Measurements from ENCODE around the gene CCNY.
A peak's percentile ranks its signal among the peaks of the same experiment; 100 is the strongest.
"Not testable (repeated sequence)": the region's sequence is repeated elsewhere in the genome, so short reads cannot be mapped to it uniquely, and the experiment has no call there.

Gene CCNY

DNA sequence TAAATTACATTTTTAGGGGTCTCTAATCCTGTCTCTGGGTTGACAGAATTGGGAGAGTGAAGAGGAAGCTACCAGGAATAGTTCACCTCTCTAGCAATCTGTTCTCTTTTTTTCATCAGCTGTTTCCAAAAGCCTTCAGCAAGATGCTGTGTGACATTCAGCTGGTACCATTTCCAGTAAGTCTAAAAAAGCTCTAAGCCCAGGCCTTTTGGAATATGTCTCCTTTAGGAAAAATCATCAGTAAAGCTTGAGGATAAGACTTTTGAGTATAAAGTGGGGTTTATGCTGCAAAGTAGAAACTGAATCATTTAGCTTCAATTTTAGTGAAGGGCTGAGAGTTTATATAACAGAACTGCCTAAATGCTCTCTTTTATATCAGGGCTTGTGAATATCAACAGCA, 81.5 kb downstream of the CCNY start:
- Histone ChIP-seq H2BK15ac (ENCODE audit: low read length) (no peak overlapping the region), H3K36me3 (replicated peaks in 1 of 2; ENCODE audit: control insufficient read depth in 2 of 2, insufficient read depth in 2 of 2, low read length in 2 of 2) (peaks cover 0 to 2% of the 10 kb centered on the region in 2 donors), H4K8ac (ENCODE audit: low read depth, low read length) (no peak overlapping the region), H2AFZ (ENCODE audit: low read length) (no peak overlapping the region), H4K91ac (ENCODE audit: low read depth, low read length, poor library complexity) (no peak overlapping the region), H3K4me2 (ENCODE audit: insufficient read depth, low read length, poor library complexity, severe bottlenecking) (no peak overlapping the region), H3K9ac (ENCODE audit: low read depth, low read length, poor library complexity) (no peak overlapping the region), H3K9me3 (replicated peaks in 1 of 2; ENCODE audit: control insufficient read depth in 2 of 2, insufficient read depth in 1 of 2, low read depth in 1 of 2, low read length in 2 of 2) (no peaks in the 10 kb centered on the region), H3K4me1 (ENCODE audit: control insufficient read depth in 2 of 2, insufficient read depth in 1 of 2, low read depth in 1 of 2, low read length in 2 of 2) (peaks cover 30 to 35% of the 10 kb centered on the region in 2 donors), H3K27ac (replicated peaks; ENCODE audit: low read length) (no peak overlapping the region), H2BK5ac (ENCODE audit: low read length) (no peak overlapping the region), H3K23ac (ENCODE audit: low read depth, low read length, poor library complexity) (no peak overlapping the region), H2BK12ac (ENCODE audit: low read length) (no peak overlapping the region), H3K4ac (ENCODE audit: low read length) (no peak overlapping the region), H3K18ac (ENCODE audit: low read length) (no peak overlapping the region), H2AK5ac (ENCODE audit: low read depth, low read length) (no peak overlapping the region), H3K79me1 (ENCODE audit: low read depth, low read length) (peaks cover 2% of the 10 kb centered on the region), H3K27me3 (ENCODE audit: control insufficient read depth in 3 of 3, insufficient read depth in 3 of 3, low read depth in 1 of 3, low read length in 3 of 3) (no peaks in the 10 kb centered on the region), H2BK120ac (ENCODE audit: low read depth, low read length) (no peak overlapping the region), H3K14ac (ENCODE audit: low read length) (no peak overlapping the region), H3K4me3 (ENCODE audit: low read length in 2 of 2) (no peak overlapping the region)
- DNase-seq (ENCODE audit: low spot score): no peak

GRCh38 chr10:35418580-35418979, 82.3 kb downstream of the CCNY start:
- not testable (repeated sequence) for H3K79me1 ChIP-seq (ENCODE audit: low read depth, low read length); H2AK5ac ChIP-seq (ENCODE audit: low read depth, low read length); H2BK15ac ChIP-seq (ENCODE audit: low read length); H3K4me2 ChIP-seq (ENCODE audit: insufficient read depth, low read length, poor library complexity, severe bottlenecking); H3K27ac ChIP-seq (replicated peaks; ENCODE audit: low read length); H3K14ac ChIP-seq (ENCODE audit: low read length); H3K27me3 ChIP-seq (ENCODE audit: control insufficient read depth in 3 of 3, insufficient read depth in 3 of 3, low read depth in 1 of 3, low read length in 3 of 3); H3K4me3 ChIP-seq (ENCODE audit: low read length in 2 of 2); H2BK12ac ChIP-seq (ENCODE audit: low read length); H3K9ac ChIP-seq (ENCODE audit: low read depth, low read length, poor library complexity); H2BK120ac ChIP-seq (ENCODE audit: low read depth, low read length); H2BK5ac ChIP-seq (ENCODE audit: low read length); H3K23ac ChIP-seq (ENCODE audit: low read depth, low read length, poor library complexity); H4K91ac ChIP-seq (ENCODE audit: low read depth, low read length, poor library complexity); H3K36me3 ChIP-seq (replicated peaks in 1 of 2; ENCODE audit: control insufficient read depth in 2 of 2, insufficient read depth in 2 of 2, low read length in 2 of 2); H2AFZ ChIP-seq (ENCODE audit: low read length); DNase-seq (ENCODE audit: low spot score); H3K4ac ChIP-seq (ENCODE audit: low read length); H3K9me3 ChIP-seq (replicated peaks in 1 of 2; ENCODE audit: control insufficient read depth in 2 of 2, insufficient read depth in 1 of 2, low read depth in 1 of 2, low read length in 2 of 2); H4K8ac ChIP-seq (ENCODE audit: low read depth, low read length)
- no CpG with 5 or more reads among the region's 10 CpGs for WGBS, 2 donors (ENCODE audit: extremely low coverage in 2 of 2, insufficient read length in 2 of 2, insufficient replicate concordance in 1 of 2)
- Histone ChIP-seq H3K4me1 (ENCODE audit: control insufficient read depth in 2 of 2, insufficient read depth in 1 of 2, low read depth in 1 of 2, low read length in 2 of 2) (peaks cover 31 to 41% of the 10 kb centered on the region in 2 donors), H3K18ac (ENCODE audit: low read length) (peak overlapping the region; percentile 16)

DNA sequence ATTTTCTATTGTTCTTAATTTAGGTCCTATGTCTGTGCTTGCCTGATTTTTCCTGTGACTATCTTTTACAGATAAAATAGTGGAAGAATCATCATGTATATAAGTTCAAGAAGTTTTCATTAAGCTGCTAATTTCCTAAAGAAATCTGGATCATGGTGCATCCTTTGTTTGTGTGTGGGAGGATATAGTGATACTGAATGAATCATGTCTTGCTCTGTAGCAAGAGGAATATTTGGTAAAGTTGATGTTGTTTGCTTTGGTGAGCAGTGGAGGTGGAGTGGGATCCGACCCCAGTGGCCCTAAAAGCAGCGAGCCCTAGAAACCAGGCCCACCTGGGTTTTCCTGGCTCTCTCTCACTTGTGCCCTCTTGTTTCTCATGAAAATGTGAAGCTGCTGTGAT, 83.7 kb downstream of the CCNY start:
- no peak overlapping the region for H3K4me2 ChIP-seq (ENCODE audit: insufficient read depth, low read length, poor library complexity, severe bottlenecking)
- H3K9ac ChIP-seq (ENCODE audit: low read depth, low read length, poor library complexity): no peak overlapping the region
- no peak overlapping the region for H2BK5ac ChIP-seq (ENCODE audit: low read length)
- H3K4me1 ChIP-seq (ENCODE audit: control insufficient read depth in 2 of 2, insufficient read depth in 1 of 2, low read depth in 1 of 2, low read length in 2 of 2): peaks cover 30 to 47% of the 10 kb centered on the region in 2 donors
- H3K18ac ChIP-seq (ENCODE audit: low read length): no peak overlapping the region
- H4K8ac ChIP-seq (ENCODE audit: low read depth, low read length): no peak overlapping the region
- no peak for DNase-seq (ENCODE audit: low spot score)
- H3K27me3 ChIP-seq (ENCODE audit: control insufficient read depth in 3 of 3, insufficient read depth in 3 of 3, low read depth in 1 of 3, low read length in 3 of 3): no peaks in the 10 kb centered on the region
- no CpG with 5 or more reads among the region's 2 CpGs for WGBS, 2 donors (ENCODE audit: extremely low coverage in 2 of 2, insufficient read length in 2 of 2, insufficient replicate concordance in 1 of 2)
- no peak overlapping the region for H3K14ac ChIP-seq (ENCODE audit: low read length)
- no peak overlapping the region for H4K91ac ChIP-seq (ENCODE audit: low read depth, low read length, poor library complexity)
- H3K36me3 ChIP-seq (replicated peaks in 1 of 2; ENCODE audit: control insufficient read depth in 2 of 2, insufficient read depth in 2 of 2, low read length in 2 of 2): peaks cover 0 to 2% of the 10 kb centered on the region in 2 donors
- H2AFZ ChIP-seq (ENCODE audit: low read length): no peak overlapping the region
- no peak overlapping the region for H3K23ac ChIP-seq (ENCODE audit: low read depth, low read length, poor library complexity)
- H3K9me3 ChIP-seq (replicated peaks in 1 of 2; ENCODE audit: control insufficient read depth in 2 of 2, insufficient read depth in 1 of 2, low read depth in 1 of 2, low read length in 2 of 2): no peaks in the 10 kb centered on the region
- no peak overlapping the region for H3K4ac ChIP-seq (ENCODE audit: low read length)
- no peak overlapping the region for H3K27ac ChIP-seq (replicated peaks; ENCODE audit: low read length)
- H2BK15ac ChIP-seq (ENCODE audit: low read length): no peak overlapping the region
- no peak overlapping the region for H2BK12ac ChIP-seq (ENCODE audit: low read length)
- peaks cover 4% of the 10 kb centered on the region for H3K79me1 ChIP-seq (ENCODE audit: low read depth, low read length)
- no peak overlapping the region for H2BK120ac ChIP-seq (ENCODE audit: low read depth, low read length)
- no peak overlapping the region for H2AK5ac ChIP-seq (ENCODE audit: low read depth, low read length)
- no peak overlapping the region for H3K4me3 ChIP-seq (ENCODE audit: low read length in 2 of 2)

DNA sequence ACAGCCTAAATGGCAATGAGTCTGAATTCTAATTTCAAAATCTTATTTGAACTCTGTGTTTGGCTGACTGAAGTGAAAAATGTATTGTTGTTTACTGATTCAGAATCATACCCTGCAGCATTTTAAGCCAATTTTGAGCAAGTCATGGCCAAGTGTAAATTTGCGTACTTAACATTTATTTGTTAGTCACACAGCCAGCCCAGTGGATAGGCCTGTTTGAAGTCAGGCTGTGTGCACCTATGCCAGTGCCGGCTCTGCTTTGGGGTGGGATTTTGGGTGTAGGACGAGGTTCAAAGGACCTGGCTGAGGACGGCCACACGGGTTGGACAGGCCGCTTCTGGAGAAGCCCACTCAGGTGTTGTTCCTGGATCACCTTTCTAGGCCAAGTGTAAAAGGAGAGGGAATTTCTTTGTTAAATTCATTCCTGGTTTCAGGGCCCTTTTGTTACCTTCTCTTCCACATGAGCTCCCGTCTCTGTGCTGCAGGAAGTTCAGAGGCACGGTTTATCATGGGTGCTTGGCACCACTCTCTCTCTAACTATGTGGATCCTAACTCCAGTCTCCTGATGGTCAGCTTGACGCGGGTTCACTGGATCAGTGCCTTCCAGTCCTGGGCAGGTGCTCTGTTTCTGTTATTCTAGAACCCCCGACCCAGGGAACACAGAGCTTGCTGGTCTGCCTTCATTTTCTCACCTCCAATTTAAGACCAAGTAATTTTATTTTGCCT, 84.7 kb downstream of the CCNY start:
- H3K18ac ChIP-seq (ENCODE audit: low read length): no peak overlapping the region
- no peak overlapping the region for H3K9ac ChIP-seq (ENCODE audit: low read depth, low read length, poor library complexity)
- no peak overlapping the region for H3K14ac ChIP-seq (ENCODE audit: low read length)
- no peak overlapping the region for H3K4me3 ChIP-seq (ENCODE audit: low read length in 2 of 2)
- no peak for DNase-seq (ENCODE audit: low spot score)
- no peak overlapping the region for H2AK5ac ChIP-seq (ENCODE audit: low read depth, low read length)
- H4K8ac ChIP-seq (ENCODE audit: low read depth, low read length): no peak overlapping the region
- no peak overlapping the region for H3K4ac ChIP-seq (ENCODE audit: low read length)
- WGBS, 2 donors (ENCODE audit: extremely low coverage in 2 of 2, insufficient read length in 2 of 2, insufficient replicate concordance in 1 of 2): no CpG with 5 or more reads among the region's 11 CpGs
- peaks cover 0 to 2% of the 10 kb centered on the region in 2 donors for H3K36me3 ChIP-seq (replicated peaks in 1 of 2; ENCODE audit: control insufficient read depth in 2 of 2, insufficient read depth in 2 of 2, low read length in 2 of 2)
- H2AFZ ChIP-seq (ENCODE audit: low read length): no peak overlapping the region
- H3K23ac ChIP-seq (ENCODE audit: low read depth, low read length, poor library complexity): no peak overlapping the region
- H2BK12ac ChIP-seq (ENCODE audit: low read length): no peak overlapping the region
- no peak overlapping the region for H2BK15ac ChIP-seq (ENCODE audit: low read length)
- H3K27me3 ChIP-seq (ENCODE audit: control insufficient read depth in 3 of 3, insufficient read depth in 3 of 3, low read depth in 1 of 3, low read length in 3 of 3): no peaks in the 10 kb centered on the region
- H3K4me1 ChIP-seq (ENCODE audit: control insufficient read depth in 2 of 2, insufficient read depth in 1 of 2, low read depth in 1 of 2, low read length in 2 of 2): peaks cover 29 to 57% of the 10 kb centered on the region in 2 donors
- no peak overlapping the region for H2BK120ac ChIP-seq (ENCODE audit: low read depth, low read length)
- no peak overlapping the region for H4K91ac ChIP-seq (ENCODE audit: low read depth, low read length, poor library complexity)
- H2BK5ac ChIP-seq (ENCODE audit: low read length): no peak overlapping the region
- H3K79me1 ChIP-seq (ENCODE audit: low read depth, low read length): peaks cover 6% of the 10 kb centered on the region
- H3K9me3 ChIP-seq (replicated peaks in 1 of 2; ENCODE audit: control insufficient read depth in 2 of 2, insufficient read depth in 1 of 2, low read depth in 1 of 2, low read length in 2 of 2): no peaks in the 10 kb centered on the region
- H3K27ac ChIP-seq (replicated peaks; ENCODE audit: low read length): no peak overlapping the region
- no peak overlapping the region for H3K4me2 ChIP-seq (ENCODE audit: insufficient read depth, low read length, poor library complexity, severe bottlenecking)
